Muscle layer of colon (tissue), 2 donors: ENCODE measurements around the gene TMEM145.

Source experiments
- H3K27ac ChIP-seq: one replicate; pipeline ENCODE4 v1.7.0; 2013; ENCODE audit warnings: low read depth, mild to moderate bottlenecking, low read length, moderate library complexity
- H3K27me3 ChIP-seq, 2 donors: one replicate each; pipeline ENCODE4 v1.7.0; 2013; ENCODE audit warnings: low read length in 2 of 2, mild to moderate bottlenecking in 2 of 2; ENCODE audit not compliant: insufficient read depth in 2 of 2, control insufficient read depth in 1 of 2
- H3K36me3 ChIP-seq: one replicate; pipeline ENCODE4 v1.7.0; 2013; ENCODE audit warnings: mild to moderate bottlenecking, low read length; ENCODE audit not compliant: insufficient read depth
- H3K4me1 ChIP-seq: one replicate; pipeline ENCODE4 v1.7.0; 2013; ENCODE audit warnings: mild to moderate bottlenecking, low read length; ENCODE audit not compliant: insufficient read depth
- H3K4me3 ChIP-seq, 2 donors: one replicate each; pipeline ENCODE4 v1.7.0; 2013; ENCODE audit warnings: low read length in 2 of 2, low read depth in 1 of 2, mild to moderate bottlenecking in 1 of 2, moderate library complexity in 1 of 2
- H3K9ac ChIP-seq: one replicate; pipeline ENCODE4 v1.7.0; 2013; ENCODE audit warnings: low read length
- H3K9me3 ChIP-seq: one replicate; pipeline ENCODE4 v1.7.0; 2013; ENCODE audit warnings: mild to moderate bottlenecking, low read length
- donor health status: abdominal sarcoma.
- donor health status: Adenocarcinoma of cecum.

TMEM145 gene

GRCh38 chr19:42360787-42361544 is 47.9 kb downstream of the TMEM145 start:
- Histone ChIP-seq H3K9ac (no peak overlapping the region), H3K27ac (no peak overlapping the region), H3K27me3 (no peaks in the 10 kb centered on the region), H3K4me3 (no peak overlapping the region), H3K9me3 (no peaks in the 10 kb centered on the region), H3K36me3 (peaks cover 35% of the 10 kb centered on the region), H3K4me1 (peaks cover 8% of the 10 kb centered on the region)

GRCh38 chr19:42361545-42361910 is 48.4 kb downstream of the TMEM145 start:
- Histone ChIP-seq H3K27me3 (no peaks in the 10 kb centered on the region), H3K27ac (no peak overlapping the region), H3K9ac (no peak overlapping the region), H3K36me3 (peaks cover 30% of the 10 kb centered on the region), H3K4me1 (peaks cover 14% of the 10 kb centered on the region), H3K4me3 (no peak overlapping the region), H3K9me3 (no peaks in the 10 kb centered on the region)

GRCh38 chr19:42362342-42362741 is 49.2 kb downstream of the TMEM145 start:
- Histone ChIP-seq H3K4me3 (no peak overlapping the region), H3K36me3 (peaks cover 23% of the 10 kb centered on the region), H3K9ac (no peak overlapping the region), H3K9me3 (no peaks in the 10 kb centered on the region), H3K27ac (no peak overlapping the region), H3K27me3 (no peaks in the 10 kb centered on the region), H3K4me1 (peaks cover 18% of the 10 kb centered on the region)

- Histone ChIP-seq H3K4me3 (no peak overlapping the region), H3K36me3 (peaks cover 18% of the 10 kb centered on the region), H3K27ac (no peak overlapping the region), H3K9ac (no peak overlapping the region), H3K9me3 (no peaks in the 10 kb centered on the region), H3K27me3 (no peaks in the 10 kb centered on the region), H3K4me1 (peaks cover 18% of the 10 kb centered on the region)
Measured at GRCh38 chr19:42362891-42363440, 49.9 kb downstream of the TMEM145 start.

GRCh38 chr19:42363614-42364346 is 50.7 kb downstream of the TMEM145 start:
- H3K4me1 ChIP-seq: peaks cover 18% of the 10 kb centered on the region
- no peaks in the 10 kb centered on the region for H3K9me3 ChIP-seq
- peaks cover 10% of the 10 kb centered on the region for H3K36me3 ChIP-seq
- no peak overlapping the region for H3K27ac ChIP-seq
- H3K27me3 ChIP-seq: no peaks in the 10 kb centered on the region
- H3K4me3 ChIP-seq: no peak overlapping the region
- H3K9ac ChIP-seq: no peak overlapping the region

- H3K27ac ChIP-seq: no peak overlapping the region
- no peaks in the 10 kb centered on the region for H3K27me3 ChIP-seq
- H3K4me3 ChIP-seq: no peak overlapping the region
- H3K4me1 ChIP-seq: peaks cover 18% of the 10 kb centered on the region
- peaks cover 19% of the 10 kb centered on the region for H3K36me3 ChIP-seq
- no peaks in the 10 kb centered on the region for H3K9me3 ChIP-seq
- H3K9ac ChIP-seq: no peak overlapping the region
Measured at GRCh38 chr19:42366673-42367072, 53.6 kb downstream of the TMEM145 start.

- no peaks in the 10 kb centered on the region for H3K27me3 ChIP-seq
- no peaks in the 10 kb centered on the region for H3K9me3 ChIP-seq
- H3K4me1 ChIP-seq: peaks cover 18% of the 10 kb centered on the region
- no peak overlapping the region for H3K4me3 ChIP-seq
- peaks cover 19% of the 10 kb centered on the region for H3K36me3 ChIP-seq
- H3K9ac ChIP-seq: no peak overlapping the region
- no peak overlapping the region for H3K27ac ChIP-seq
Measured at GRCh38 chr19:42367929-42368328, 54.8 kb downstream of the TMEM145 start.

GRCh38 chr19:42368360-42368759 is 55.3 kb downstream of the TMEM145 start:
- Histone ChIP-seq H3K36me3 (peaks cover 19% of the 10 kb centered on the region), H3K9me3 (no peaks in the 10 kb centered on the region), H3K27ac (no peak overlapping the region), H3K4me3 (no peak overlapping the region), H3K9ac (no peak overlapping the region), H3K4me1 (peaks cover 18% of the 10 kb centered on the region), H3K27me3 (no peaks in the 10 kb centered on the region)

- no peaks in the 10 kb centered on the region for H3K9me3 ChIP-seq
- peaks cover 18% of the 10 kb centered on the region for H3K36me3 ChIP-seq
- H3K4me3 ChIP-seq: no peak overlapping the region
- no peak overlapping the region for H3K27ac ChIP-seq
- H3K27me3 ChIP-seq: no peaks in the 10 kb centered on the region
- H3K4me1 ChIP-seq: peaks cover 18% of the 10 kb centered on the region
- no peak overlapping the region for H3K9ac ChIP-seq
Measured at GRCh38 chr19:42368765-42369164, 55.7 kb downstream of the TMEM145 start.

GRCh38 chr19:42369433-42370067 is 56.4 kb downstream of the TMEM145 start:
- Histone ChIP-seq H3K27me3 (no peaks in the 10 kb centered on the region), H3K9me3 (no peaks in the 10 kb centered on the region), H3K4me3 (no peak overlapping the region), H3K9ac (no peak overlapping the region), H3K4me1 (peaks cover 18% of the 10 kb centered on the region), H3K36me3 (peaks cover 15% of the 10 kb centered on the region), H3K27ac (no peak overlapping the region)

- peaks cover 14% of the 10 kb centered on the region for H3K4me1 ChIP-seq
- H3K27me3 ChIP-seq: no peaks in the 10 kb centered on the region
- H3K36me3 ChIP-seq: peaks cover 19% of the 10 kb centered on the region
- no peak overlapping the region for H3K27ac ChIP-seq
- no peaks in the 10 kb centered on the region for H3K9me3 ChIP-seq
- no peak overlapping the region for H3K4me3 ChIP-seq
- no peak overlapping the region for H3K9ac ChIP-seq
Measured at GRCh38 chr19:42370068-42370520, 57.0 kb downstream of the TMEM145 start.
